NT2/D1 (cell line): Measurements from ENCODE around the gene SYNRG.

Experiments used
- SUZ12 ChIP-seq: IDR thresholded peaks from 2 replicates; pipeline ENCODE4 v1.6.1; 2011; ENCODE audit not compliant: insufficient read length, insufficient read depth; ENCODE audit errors: extremely low read depth
- YY1 ChIP-seq: IDR thresholded peaks from 2 replicates; pipeline ENCODE4 v1.6.1; 2011; ENCODE audit not compliant: insufficient read length, insufficient read depth
- ZNF274 ChIP-seq: IDR thresholded peaks from 2 replicates; pipeline ENCODE4 v1.6.1; 2011; ENCODE audit warnings: mild to moderate bottlenecking, low read depth, low read length

DNA sequence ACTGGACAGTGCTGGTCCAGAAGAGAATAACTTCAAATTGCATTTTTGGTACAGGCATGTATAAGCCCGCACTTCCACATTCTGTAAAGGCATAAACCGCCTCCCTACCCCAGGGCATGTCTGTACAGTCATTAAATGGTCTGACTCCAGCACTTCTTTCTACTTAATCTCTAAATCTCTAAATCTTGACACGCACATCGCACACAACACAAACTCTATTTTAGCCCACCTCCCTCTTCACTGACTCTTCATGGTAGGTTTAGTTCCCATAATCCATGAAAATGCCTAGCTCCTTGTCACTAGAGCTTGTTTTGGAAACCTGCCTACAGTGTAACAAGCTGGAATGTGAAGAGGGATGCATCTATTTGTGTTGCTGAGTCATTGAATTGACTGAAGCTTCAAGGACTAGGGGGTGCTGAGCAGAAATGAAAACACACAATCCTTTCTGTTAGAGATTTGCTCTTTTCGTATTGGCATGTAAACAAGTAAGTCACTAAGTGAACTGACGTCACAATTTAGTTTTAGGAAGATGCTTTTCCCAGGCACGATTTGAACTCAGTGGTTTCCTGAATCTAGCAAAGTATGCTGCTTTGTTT lies 121.1 kb downstream of the SYNRG start:
- TF ChIP-seq YY1, result no peak
- no peak for TF ChIP-seq ZNF274
- TF ChIP-seq SUZ12, result no peak
